SIG-M5 (cell line): ENCODE data around the gene C2orf80.
A peak's percentile ranks its signal among the peaks of the same experiment; 100 is the strongest.
"Not testable (repeated sequence)": the region's sequence is repeated elsewhere in the genome, so short reads cannot be mapped to it uniquely, and the experiment has no call there.

Experiments used
- DNase-seq: peaks from one replicate; lab custom pipeline; 2025; lab: John Stamatoyannopoulos, UW

Gene C2orf80

GRCh38 chr2:208179028-208179609, 10.7 kb downstream of the C2orf80 start:
- DNase-seq, result no peak

GRCh38 chr2:208175840-208176153, 14.0 kb downstream of the C2orf80 start:
- no peak for DNase-seq

GRCh38 chr2:208175069-208175839, 14.6 kb downstream of the C2orf80 start:
- no peak for DNase-seq

DNA sequence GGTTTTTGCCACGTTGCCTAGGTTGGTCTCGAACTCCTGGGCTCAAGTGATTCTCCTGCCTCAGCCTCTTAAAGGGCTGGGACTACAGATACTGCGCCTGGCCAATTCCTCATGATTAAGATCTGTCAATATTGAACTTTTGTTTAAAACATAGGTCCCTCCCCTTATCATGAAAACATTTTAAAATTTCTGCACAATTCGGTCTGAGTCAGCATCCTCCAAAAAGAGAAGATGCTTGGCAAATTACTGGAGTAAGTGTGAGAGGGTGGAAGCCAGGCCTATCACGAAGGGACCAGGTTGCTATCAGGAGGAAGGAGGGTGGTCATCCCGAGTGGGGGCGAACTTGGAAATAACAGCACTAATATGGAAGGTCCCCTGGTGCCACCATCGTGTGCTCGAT, 15.7 kb downstream of the C2orf80 start:
- no peak for DNase-seq

DNA sequence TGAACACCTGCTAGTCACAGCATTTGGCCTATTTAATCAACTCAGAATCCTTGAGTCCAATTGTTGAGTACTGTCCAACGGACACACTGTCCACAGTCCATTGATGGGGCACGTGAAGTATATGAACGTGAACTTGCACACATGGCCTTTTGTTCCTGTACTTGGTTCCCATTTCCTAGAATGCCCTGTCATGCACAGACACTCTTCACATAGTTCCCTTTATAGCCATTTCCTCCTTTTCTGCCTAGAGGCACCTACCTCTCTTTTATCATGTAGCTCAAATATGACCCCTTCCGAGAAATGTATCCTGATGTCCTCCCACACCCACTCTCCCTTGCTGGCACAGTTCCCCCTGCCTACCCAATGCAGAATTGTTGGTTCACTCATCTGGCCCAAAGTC, 17.7 kb downstream of the C2orf80 start:
- peak; percentile 35 for DNase-seq

DNA sequence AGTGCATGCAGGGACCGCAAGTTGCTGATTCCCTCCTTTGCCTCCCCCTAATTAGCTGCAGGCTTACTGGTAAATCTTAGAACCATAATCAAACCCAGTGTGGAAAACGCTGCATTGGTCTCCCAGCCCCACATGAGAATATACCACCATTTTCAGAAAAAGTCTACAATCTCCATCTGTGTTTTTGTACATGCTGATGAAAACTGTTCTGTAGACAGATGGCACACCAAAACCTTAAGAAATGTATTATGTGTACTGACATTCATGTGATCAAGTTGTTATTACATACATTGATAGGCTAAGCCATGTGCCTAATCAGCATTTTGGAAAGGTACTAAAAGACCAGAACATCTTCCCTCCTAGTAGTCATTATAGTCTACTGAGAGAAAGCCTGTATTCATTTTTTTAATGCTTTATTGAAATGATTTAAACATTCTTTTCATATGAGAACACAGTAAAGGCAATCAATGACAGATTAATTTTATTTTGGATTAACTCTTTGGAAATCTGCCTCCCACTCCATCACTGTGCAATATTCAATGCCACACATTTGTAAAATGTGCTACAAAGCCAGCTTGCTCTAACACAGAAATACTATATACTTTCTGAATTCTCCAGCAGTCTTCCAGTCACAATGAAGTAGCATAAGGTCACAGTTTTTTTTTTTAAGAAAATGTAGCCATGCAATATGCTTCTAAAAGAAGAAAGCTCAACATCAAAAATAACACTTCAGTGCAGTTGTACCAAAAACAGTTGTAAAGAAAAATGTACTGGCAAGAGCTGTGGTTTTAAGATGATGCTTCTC, 24.7 kb downstream of the C2orf80 start:
- DNase-seq, result no peak

DNA sequence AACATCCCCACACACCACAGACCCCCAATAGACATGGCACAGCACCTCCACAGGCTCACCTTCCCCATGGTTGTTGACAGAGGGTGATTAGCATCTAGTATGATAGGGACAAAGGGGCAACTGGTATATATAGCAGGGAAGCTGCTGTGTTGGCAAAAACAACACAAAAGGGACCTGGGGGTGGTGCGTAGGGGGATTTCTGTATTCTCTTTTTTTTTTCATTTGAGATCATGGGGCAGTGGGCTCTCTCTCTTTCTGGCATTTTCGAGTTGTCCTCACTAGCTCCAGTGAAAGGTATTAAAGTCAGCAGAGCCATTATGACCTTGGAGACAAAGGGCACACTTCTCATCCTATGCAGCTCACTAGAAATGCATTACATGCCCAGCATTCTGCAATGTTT, 26.3 kb downstream of the C2orf80 start, which contains the start of gene CRYGA:
TSS of gene CRYGA (minus strand) at position 101 of the 400 bp plus-strand sequence. CDS start at position 68, 33 bp downstream.
- no peak for DNase-seq

- no peak for DNase-seq
Measured at GRCh38 chr2:208156439-208156838, 33.4 kb downstream of the C2orf80 start.

DNA sequence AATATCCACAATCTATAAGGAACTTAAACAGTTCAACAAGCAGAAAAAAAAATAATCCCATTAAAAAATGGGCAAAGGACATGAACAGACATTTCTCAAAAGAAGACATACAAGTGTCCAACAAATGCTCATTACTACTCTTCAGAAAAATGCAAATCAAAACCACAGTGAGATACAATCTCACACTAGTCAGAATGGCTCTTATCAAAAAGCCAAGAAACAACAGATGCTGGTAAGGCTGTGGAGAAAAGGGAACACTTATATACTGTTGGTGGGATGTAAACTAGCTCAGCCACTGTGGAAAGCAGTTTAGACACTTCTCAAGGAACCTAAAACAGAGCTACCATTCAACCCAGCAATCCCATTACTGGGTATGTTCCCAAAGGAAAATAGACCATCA, 36.7 kb downstream of the C2orf80 start:
- DNase-seq, result no peak

GRCh38 chr2:208150956-208151355, 38.9 kb downstream of the C2orf80 start:
- DNase-seq, result no peak

DNA sequence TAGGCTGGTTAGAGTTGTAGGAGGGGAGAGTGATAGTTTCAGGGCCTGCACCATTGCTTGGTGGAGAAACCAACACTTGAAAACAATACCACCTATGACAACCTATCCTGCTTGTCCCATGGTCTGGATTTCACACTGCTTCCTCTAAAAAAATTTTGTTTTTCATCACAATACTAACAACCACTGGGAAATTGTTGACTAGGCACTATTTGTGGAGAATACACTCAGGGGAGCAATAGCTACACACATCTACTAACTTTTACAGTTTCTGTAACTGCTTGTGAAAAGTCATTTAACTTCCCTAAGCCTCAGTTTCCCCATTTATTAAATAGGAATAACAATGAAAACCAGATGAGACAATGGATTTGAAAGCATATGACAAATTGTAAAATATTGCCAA, 39.7 kb downstream of the C2orf80 start:
- DNase-seq, result no peak

DNA sequence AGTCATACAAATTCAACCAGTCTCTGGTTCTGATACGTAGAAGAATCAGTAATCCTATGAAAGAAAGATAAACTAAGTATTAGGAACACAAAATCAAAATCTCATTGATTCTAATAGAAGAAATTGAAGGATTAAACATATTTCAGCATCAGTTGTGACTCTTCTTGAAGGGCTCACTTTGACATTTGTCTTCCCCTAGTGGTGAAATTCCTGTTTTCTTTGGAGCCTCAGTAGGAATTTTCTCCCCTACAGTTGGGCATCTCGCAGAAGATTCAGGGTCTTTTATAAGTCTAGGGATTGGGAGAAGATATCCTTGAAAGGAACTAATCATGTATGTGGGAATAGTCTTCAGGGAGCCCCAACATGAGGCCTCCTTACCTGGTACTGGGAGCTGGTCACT, 41.0 kb downstream of the C2orf80 start:
- no peak for DNase-seq

DNA sequence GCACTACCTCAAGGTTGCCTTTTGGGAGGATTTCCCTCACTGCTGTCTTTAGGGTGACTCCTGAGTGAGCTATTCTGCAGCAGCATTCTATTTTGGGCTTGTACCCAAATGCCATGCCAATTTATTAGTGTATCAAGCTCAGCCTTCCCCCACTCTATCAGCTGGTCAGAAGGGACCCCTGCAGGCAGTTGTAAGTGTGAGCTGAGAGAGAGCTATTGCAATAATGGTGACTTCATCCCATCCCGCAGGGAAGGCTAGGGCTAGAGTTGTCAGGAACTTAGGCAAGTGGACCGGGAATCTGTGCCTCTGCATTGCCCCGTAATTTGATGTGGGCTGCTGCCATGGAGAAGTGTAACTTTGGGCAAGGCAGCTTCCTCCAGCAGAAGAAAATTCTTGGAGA, 42.1 kb downstream of the C2orf80 start:
- no peak for DNase-seq

DNA sequence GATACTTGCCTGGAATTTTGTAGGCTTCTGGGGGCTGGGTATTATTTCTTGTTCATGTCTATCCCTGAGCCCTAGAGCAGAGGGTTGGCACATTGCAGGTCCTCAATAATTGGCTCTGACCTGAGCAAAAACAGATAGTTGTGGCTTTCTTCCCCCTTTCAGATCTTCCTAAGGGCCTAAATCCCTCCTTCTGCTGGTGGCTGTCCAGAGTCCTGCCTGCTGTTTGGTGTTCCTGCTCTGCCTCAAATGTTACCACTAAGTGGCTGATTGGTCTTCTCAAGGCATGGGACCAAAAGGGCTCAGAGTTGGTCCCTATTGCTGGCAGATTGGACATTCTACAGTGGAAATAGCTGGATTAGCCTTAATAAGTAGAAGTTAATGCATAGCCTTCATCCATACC, 42.8 kb downstream of the C2orf80 start:
- DNase-seq, result no peak

- DNase-seq, result no peak
Measured at GRCh38 chr2:208146006-208146405, 43.8 kb downstream of the C2orf80 start, which contains the start of gene CRYGB. CRYGB (minus strand) TSS chr2:208146158; CDS start chr2:208146120, 38 bp downstream.

GRCh38 chr2:208142925-208143799, 46.7 kb downstream of the C2orf80 start:
- DNase-seq, result no peak

- no peak for DNase-seq
Measured at GRCh38 chr2:208142240-208142924, 47.4 kb downstream of the C2orf80 start.

- no peak for DNase-seq
Measured at GRCh38 chr2:208139447-208139846, 50.4 kb downstream of the C2orf80 start.

GRCh38 chr2:208138334-208138733, 51.5 kb downstream of the C2orf80 start:
- DNase-seq, result not testable (repeated sequence)

- no peak for DNase-seq
Measured at GRCh38 chr2:208136716-208137094, 53.1 kb downstream of the C2orf80 start.
